GM12865 (cell line): ENCODE measurements around the gene FBXO36.

ENCODE experiments used
- DNase-seq: peaks from one replicate; pipeline ENCODE4 v3.0.0; 2010; ENCODE audit warnings: low read depth
- H3K4me3 ChIP-seq: 2 replicates; pipeline ENCODE4 v1.5.1; 2011; ENCODE audit warnings: mild to moderate bottlenecking, low read depth, low read length, control low read depth
- CTCF ChIP-seq: IDR thresholded peaks from 2 replicates; pipeline ENCODE4 v1.5.1; 2011; ENCODE audit warnings: low read length, control low read depth, low read depth, inconsistent platforms; ENCODE audit not compliant: insufficient read depth; ENCODE audit errors: missing control alignments

Gene FBXO36

GRCh38 chr2:230046491-230046890 lies 124.2 kb downstream of the FBXO36 start:
- no peak overlapping the region for H3K4me3 ChIP-seq
- no peak for TF ChIP-seq CTCF
- no peak for DNase-seq

- H3K4me3 ChIP-seq, result no peak overlapping the region
- no peak for TF ChIP-seq CTCF
- no peak for DNase-seq
These were observed 125.8 kb downstream of the FBXO36 start for GRCh38 chr2:230048010-230048671.

GRCh38 chr2:230050136-230050535 lies 127.8 kb downstream of the FBXO36 start:
- no peak for TF ChIP-seq CTCF
- DNase-seq, result no peak
- H3K4me3 ChIP-seq, result no peak overlapping the region

GRCh38 chr2:230052299-230052698 lies 130.0 kb downstream of the FBXO36 start:
- no peak for DNase-seq
- H3K4me3 ChIP-seq, result no peak overlapping the region
- TF ChIP-seq CTCF, result no peak

GRCh38 chr2:230053753-230054478 lies 131.6 kb downstream of the FBXO36 start:
- DNase-seq, result no peak

GRCh38 chr2:230060672-230061293 lies 138.5 kb downstream of the FBXO36 start:
- TF ChIP-seq CTCF, result no peak
- no peak for DNase-seq
- H3K4me3 ChIP-seq, result no peak overlapping the region

More at GRCh38 chr2:230053753-230054478, 131.6 kb downstream of the FBXO36 start:
- TF ChIP-seq CTCF, result no peak
- H3K4me3 ChIP-seq, result no peak overlapping the region
